A549 (cell line): ENCODE results near the gene MAGEB1. TPM values are rescaled to one million over a fixed set of nuclear protein-coding genes. Genes with fewer than 3 reads are reported as not detected.

Experiments used
- ATAC-seq, 2 experiments: fragments of 200-7000 bp in 1 of 2; fragments of >200 bp in 1 of 2; cut with Nextera tagmentation in 1 of 2; cut with Tn5 transposase in 1 of 2; 3 replicates each; pipeline versions ENCODE4 v1.8.0 to v1.9.1; 2018 to 2020; ENCODE audit warnings: mild to moderate bottlenecking in 1 of 2, moderate library complexity in 1 of 2
- CTCF ChIA-PET: fragments of 300-600 bp; sonication (Branson Sonifier 250); formaldehyde crosslinking; extraction: SDS; loops from one replicate; lab custom pipeline; 2021; ENCODE audit warnings: antibody characterized with exemption, inconsistent platforms; lab: Yijun Ruan, JAX
- POLR2A ChIA-PET: fragments of 350-600 bp; formaldehyde crosslinking; extraction: SDS; loops from one replicate; lab custom pipeline; 2021; ENCODE audit warnings: antibody characterized with exemption, inconsistent platforms; lab: Yijun Ruan, JAX
- DNase-seq, 2 experiments: peaks; one replicate each; pipeline versions ENCODE4 v3.0.0 to v3.0.0-alpha.2; 2011 to 2016; ENCODE audit warnings: low read depth in 1 of 2, low spot score in 1 of 2
- FAIRE-seq: peaks from 2 replicates; lab custom pipeline; 2011; peaks lifted over from hg19 to GRCh38; lab: Jason Lieb, UNC
- H3K27ac ChIP-seq, 2 experiments: fragments of >200 bp; sonication (Bioruptor Twin); formaldehyde crosslinking; 3 replicates each; pipeline ENCODE4 v1.5.1; 2016 to 2017
- H3K4me1 ChIP-seq: fragments of >200 bp; sonication (Bioruptor Twin); formaldehyde crosslinking; 3 replicates; pipeline ENCODE4 v1.6.1; 2016
- H3K4me2 ChIP-seq: fragments of >200 bp; sonication (Bioruptor Twin); formaldehyde crosslinking; 3 replicates; pipeline ENCODE4 v1.6.1; 2016
- H3K4me3 ChIP-seq: fragments of >200 bp; sonication (Bioruptor Twin); formaldehyde crosslinking; 3 replicates; pipeline ENCODE4 v1.5.1; 2016
- H3K9me3 ChIP-seq: fragments of >200 bp; sonication (Bioruptor Twin); formaldehyde crosslinking; 3 replicates; pipeline ENCODE4 v1.6.1; 2016
- CBX2 ChIP-seq: fragments of 200-600 bp; sonication (generic); IDR thresholded peaks from 2 replicates; pipeline ENCODE4 v1.6.1; 2016; ENCODE audit warnings: low read depth, mild to moderate bottlenecking, borderline replicate concordance
- CHD4 ChIP-seq: fragments of 200-600 bp; sonication (generic); IDR thresholded peaks from 2 replicates; pipeline ENCODE4 v1.6.1; 2016; ENCODE audit warnings: antibody characterized with exemption, mild to moderate bottlenecking, borderline replicate concordance
- CTCF ChIP-seq: fragments of >200 bp; sonication (Bioruptor Twin); formaldehyde crosslinking; IDR thresholded peaks from 3 replicates; pipeline ENCODE4 v1.5.1; 2016
- HMGXB4 ChIP-seq: fragments of 250-450 bp; sonication (Bioruptor Pico); IDR thresholded peaks from 2 replicates; pipeline ENCODE4 v1.5.0; 2021; ENCODE audit warnings: mild to moderate bottlenecking, moderate library complexity, borderline replicate concordance
- HOXB5 ChIP-seq: fragments of 250-450 bp; sonication (Bioruptor Pico); IDR thresholded peaks from 2 replicates; pipeline ENCODE4 v1.5.0; 2020; ENCODE audit warnings: mild to moderate bottlenecking, moderate library complexity
- KDM5A ChIP-seq: fragments of 200-600 bp; sonication (generic); IDR thresholded peaks from 2 replicates; pipeline ENCODE4 v1.6.1; 2016; ENCODE audit warnings: antibody characterized with exemption, mild to moderate bottlenecking
- MAX ChIP-seq: IDR thresholded peaks from 2 replicates; pipeline ENCODE4 v1.6.1; 2012
- MAZ ChIP-seq: fragments of 150-350 bp; IDR thresholded peaks from 2 replicates; pipeline ENCODE4 v1.6.1; 2014; ENCODE audit warnings: antibody characterized with exemption, low read depth, low read length, borderline replicate concordance
- NFE2L2 ChIP-seq: fragments of 150-350 bp; conservative IDR thresholded peaks from 2 replicates; pipeline ENCODE4 v1.6.1; 2014; ENCODE audit warnings: low read length
- NPAS2 ChIP-seq: fragments of 250-450 bp; sonication (Bioruptor Pico); IDR thresholded peaks from 2 replicates; pipeline ENCODE4 v1.8.0; 2022; ENCODE audit warnings: mild to moderate bottlenecking, moderate library complexity, borderline replicate concordance
- PBX3 ChIP-seq: IDR thresholded peaks from 2 replicates; pipeline ENCODE4 v1.6.1; 2012
- RARB ChIP-seq: fragments of 250-450 bp; sonication (Bioruptor Pico); IDR thresholded peaks from 2 replicates; pipeline ENCODE4 v1.8.0; 2021; ENCODE audit warnings: mild to moderate bottlenecking, moderate library complexity
- RNF2 ChIP-seq: fragments of 200-600 bp; sonication (generic); IDR thresholded peaks from 2 replicates; pipeline ENCODE4 v1.6.1; 2016; ENCODE audit warnings: low read depth, mild to moderate bottlenecking, antibody characterized with exemption, moderate library complexity, borderline replicate concordance
- TFCP2L1 ChIP-seq: fragments of 250-450 bp; sonication (Bioruptor Pico); IDR thresholded peaks from 2 replicates; pipeline ENCODE4 v1.5.0; 2021; ENCODE audit warnings: mild to moderate bottlenecking
- USF2 ChIP-seq: fragments of 450-650 bp; IDR thresholded peaks from 2 replicates; pipeline ENCODE4 v1.6.1; 2014; ENCODE audit warnings: antibody characterized with exemption
- ZC3H11A ChIP-seq: fragments of 450-650 bp; IDR thresholded peaks from 2 replicates; pipeline ENCODE4 v1.6.1; 2014; ENCODE audit warnings: antibody characterized with exemption, mild to moderate bottlenecking
- ZNF302 ChIP-seq: fragments of 250-450 bp; sonication (Bioruptor Pico); IDR thresholded peaks from 2 replicates; pipeline ENCODE4 v1.9.0; 2021; ENCODE audit warnings: inconsistent platforms, mild to moderate bottlenecking, moderate library complexity
- WGBS: methylation state at CpG from one replicate; pipeline ENCODE4 v1.1.6; 2017; ENCODE audit errors: missing lambda C conversion rate; 5-methylcytosine and 5-hydroxymethylcytosine counted together
- polyA plus RNA-seq, 4 experiments: library from polyadenylated mRNA; depleted of rRNA in 3 of 4; stranded (reverse); fragments of >200 nt; fragmentation: RNase III in 1 of 4; extraction: RNeasy Plus Mini Kit Qiagen cat#74134 plus additional on column Dnase treatment in 1 of 4; gene quantifications; 2 replicates in 3 of 4; 3 replicates in 1 of 4; pipeline ENCODE4 v1.2.3, GENCODE V29; 2011 to 2017

The MAGEB1 gene
- polyA plus RNA-seq, 2 of the 4 experiments (the other 2 are of a cell fraction): not detected

GRCh38 chrX:30215357-30215843, 31.5 kb upstream of the MAGEB1 start, which contains the start of gene MAGEB2:
Gene MAGEB2, plus strand, starts transcription at chrX:30215563. Its CDS starts 3,018 bp downstream, at chrX:30218581.
- peak in 1 of 2 experiments; percentile 40; a peak in 2 of 6 replicates for ATAC-seq
- no peak within 1 kb of the TSS for H3K4me2 ChIP-seq
- CTCF ChIA-PET: no interaction called here
- no peak for TF ChIP-seq NFE2L2
- no peak for TF ChIP-seq RARB (CRISPR knock-in tag)
- no peak for TF ChIP-seq KDM5A
- no peak for TF ChIP-seq CBX2
- no peak for TF ChIP-seq NPAS2 (CRISPR knock-in tag)
- TF ChIP-seq HMGXB4 (CRISPR knock-in tag): no peak
- TF ChIP-seq CTCF: no peak
- TF ChIP-seq PBX3: no peak
- 85% methylated on average over 20 of the region's 29 CpGs for WGBS
- no peak within 1 kb of the TSS for H3K4me3 ChIP-seq
- H3K27ac ChIP-seq: no peak within 1 kb of the TSS
- POLR2A ChIA-PET: no interaction called here
- H3K9me3 ChIP-seq: no peaks in the 10 kb centered on the region
- H3K4me1 ChIP-seq: no peaks in the 10 kb centered on the region
- FAIRE-seq: no peak
- no peak for DNase-seq

GRCh38 chrX:30217465-30217864, 29.5 kb upstream of the MAGEB1 start:
- H3K4me3 ChIP-seq: no peak overlapping the region
- no peaks in the 10 kb centered on the region for H3K9me3 ChIP-seq
- DNase-seq (no peak), ATAC-seq (no peak), FAIRE-seq (peak; percentile 13)
- H3K4me1 ChIP-seq: no peaks in the 10 kb centered on the region
- POLR2A ChIA-PET: no interaction called here
- WGBS: 15% methylated on average over 1 of the region's 1 CpG
- no peak overlapping the region for H3K4me2 ChIP-seq
- TF ChIP-seq ZC3H11A (no peak), CTCF (no peak), MAZ (no peak), MAX (no peak), TFCP2L1 (CRISPR knock-in tag) (no peak), ZNF302 (no peak), CHD4 (no peak), USF2 (no peak), HOXB5 (CRISPR knock-in tag) (no peak), RNF2 (no peak), NPAS2 (CRISPR knock-in tag) (no peak)
- CTCF ChIA-PET: no interaction called here
- H3K27ac ChIP-seq: no peak overlapping the region
